Brain microvascular endothelial cell (primary cell): Measurements from ENCODE around the gene SERPINA9.

ENCODE experiments used
- DNase-seq: peaks from one replicate; pipeline ENCODE4 v3.0.0-alpha.2; 2020
- H3K27ac ChIP-seq: fragments of 250-450 bp; sonication (Bioruptor Pico); 2 replicates; pipeline ENCODE4 v1.5.1; 2020; ENCODE audit warnings: mild to moderate bottlenecking, moderate library complexity
- H3K27me3 ChIP-seq: fragments of 250-450 bp; sonication (Bioruptor Pico); replicated peaks from 2 replicates; pipeline ENCODE4 v1.5.1; 2020; ENCODE audit warnings: mild to moderate bottlenecking
- H3K36me3 ChIP-seq: fragments of 250-450 bp; sonication (Bioruptor Pico); replicated peaks from 2 replicates; pipeline ENCODE4 v1.5.1; 2020; ENCODE audit warnings: mild to moderate bottlenecking
- H3K4me3 ChIP-seq: 2 replicates; pipeline ENCODE4 v1.5.1; 2011; ENCODE audit warnings: low read depth, mild to moderate bottlenecking, control low read depth, low read length, moderate library complexity
- in situ Hi-C: cut with HindIII; loops from 2 replicates; pipeline ENCODE4 v1.10.0; 2017; ENCODE audit warnings: low sequenced_read_pairs, low pct_ligation_motif_present
- TF ChIP-seq, protein P1 (sequence below): IDR thresholded peaks from 2 replicates; pipeline ENCODE4 v1.5.1; 2011; ENCODE audit warnings: low read depth, mild to moderate bottlenecking, moderate library complexity, low read length, control low read depth, inconsistent platforms; ENCODE audit errors: missing control alignments

The SERPINA9 gene

DNA sequence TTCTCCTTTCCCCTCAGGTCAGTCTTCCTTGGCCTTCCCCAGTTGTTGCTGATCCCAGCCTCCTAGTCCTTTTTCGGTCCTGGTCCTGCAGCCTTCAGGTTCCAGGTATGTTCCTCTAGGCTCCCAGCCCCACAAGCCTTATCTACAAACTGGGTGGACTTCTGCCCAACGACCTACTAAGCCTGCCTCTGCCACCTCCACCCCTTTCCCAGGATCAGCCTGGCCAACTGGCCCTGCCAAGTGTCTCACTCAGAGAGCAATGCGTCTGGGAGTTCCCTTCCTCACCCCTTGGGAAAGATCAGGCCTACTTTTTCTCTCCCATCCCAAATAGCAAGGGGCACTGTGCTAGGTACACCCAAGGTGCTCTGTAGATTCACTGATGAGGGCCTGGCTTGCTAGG lies 33.4 kb upstream of the SERPINA9 start, which contains the start of gene SERPINA12:
Gene SERPINA12 (minus strand): TSS at position 114 of the 400 bp plus-strand sequence. CDS start 11,072 bp downstream, outside the sequence.
- no peak within 1 kb of the TSS for H3K4me3 ChIP-seq
- no peaks in the 10 kb centered on the region for H3K27me3 ChIP-seq
- DNase-seq: no peak
- TF ChIP-seq, protein P1, sequence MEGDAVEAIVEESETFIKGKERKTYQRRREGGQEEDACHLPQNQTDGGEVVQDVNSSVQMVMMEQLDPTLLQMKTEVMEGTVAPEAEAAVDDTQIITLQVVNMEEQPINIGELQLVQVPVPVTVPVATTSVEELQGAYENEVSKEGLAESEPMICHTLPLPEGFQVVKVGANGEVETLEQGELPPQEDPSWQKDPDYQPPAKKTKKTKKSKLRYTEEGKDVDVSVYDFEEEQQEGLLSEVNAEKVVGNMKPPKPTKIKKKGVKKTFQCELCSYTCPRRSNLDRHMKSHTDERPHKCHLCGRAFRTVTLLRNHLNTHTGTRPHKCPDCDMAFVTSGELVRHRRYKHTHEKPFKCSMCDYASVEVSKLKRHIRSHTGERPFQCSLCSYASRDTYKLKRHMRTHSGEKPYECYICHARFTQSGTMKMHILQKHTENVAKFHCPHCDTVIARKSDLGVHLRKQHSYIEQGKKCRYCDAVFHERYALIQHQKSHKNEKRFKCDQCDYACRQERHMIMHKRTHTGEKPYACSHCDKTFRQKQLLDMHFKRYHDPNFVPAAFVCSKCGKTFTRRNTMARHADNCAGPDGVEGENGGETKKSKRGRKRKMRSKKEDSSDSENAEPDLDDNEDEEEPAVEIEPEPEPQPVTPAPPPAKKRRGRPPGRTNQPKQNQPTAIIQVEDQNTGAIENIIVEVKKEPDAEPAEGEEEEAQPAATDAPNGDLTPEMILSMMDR: no peak
- no peaks in the 10 kb centered on the region for H3K36me3 ChIP-seq
- H3K27ac ChIP-seq: no peak within 1 kb of the TSS
- in situ Hi-C loops: no loop called here

DNA sequence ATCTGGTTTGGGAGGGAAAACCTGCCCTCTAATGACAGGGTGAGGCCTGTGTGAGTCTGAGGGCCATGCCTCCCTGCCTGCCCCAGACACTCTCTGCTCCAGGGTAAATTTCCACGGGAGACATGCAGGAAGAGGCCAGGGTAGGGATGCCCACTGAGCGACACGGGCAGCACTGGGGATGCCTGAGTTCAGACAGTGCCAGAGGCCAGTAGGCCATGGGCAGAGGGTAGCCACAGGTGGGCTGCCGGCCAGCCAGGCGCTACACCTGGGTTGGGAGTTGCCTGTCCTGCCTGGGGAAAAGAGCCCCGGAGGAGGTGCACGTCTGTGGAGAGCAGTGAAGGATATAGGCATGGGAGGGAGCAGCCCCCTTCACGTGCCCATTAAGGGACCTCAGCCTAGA lies 29.6 kb upstream of the SERPINA9 start:
- H3K27me3 ChIP-seq: no peaks in the 10 kb centered on the region
- in situ Hi-C loops: no loop called here
- H3K27ac ChIP-seq: no peak overlapping the region
- DNase-seq: no peak
- no peak overlapping the region for H3K4me3 ChIP-seq
- H3K36me3 ChIP-seq: no peaks in the 10 kb centered on the region
- TF ChIP-seq, protein P1: no peak

- no peaks in the 10 kb centered on the region for H3K36me3 ChIP-seq
- DNase-seq: no peak
- in situ Hi-C loops: no loop called here
- no peaks in the 10 kb centered on the region for H3K27me3 ChIP-seq
- no peak overlapping the region for H3K4me3 ChIP-seq
- H3K27ac ChIP-seq: no peak overlapping the region
- TF ChIP-seq, protein P1: no peak
Measured at GRCh38 chr14:94505206-94505605, 29.2 kb upstream of the SERPINA9 start.

DNA sequence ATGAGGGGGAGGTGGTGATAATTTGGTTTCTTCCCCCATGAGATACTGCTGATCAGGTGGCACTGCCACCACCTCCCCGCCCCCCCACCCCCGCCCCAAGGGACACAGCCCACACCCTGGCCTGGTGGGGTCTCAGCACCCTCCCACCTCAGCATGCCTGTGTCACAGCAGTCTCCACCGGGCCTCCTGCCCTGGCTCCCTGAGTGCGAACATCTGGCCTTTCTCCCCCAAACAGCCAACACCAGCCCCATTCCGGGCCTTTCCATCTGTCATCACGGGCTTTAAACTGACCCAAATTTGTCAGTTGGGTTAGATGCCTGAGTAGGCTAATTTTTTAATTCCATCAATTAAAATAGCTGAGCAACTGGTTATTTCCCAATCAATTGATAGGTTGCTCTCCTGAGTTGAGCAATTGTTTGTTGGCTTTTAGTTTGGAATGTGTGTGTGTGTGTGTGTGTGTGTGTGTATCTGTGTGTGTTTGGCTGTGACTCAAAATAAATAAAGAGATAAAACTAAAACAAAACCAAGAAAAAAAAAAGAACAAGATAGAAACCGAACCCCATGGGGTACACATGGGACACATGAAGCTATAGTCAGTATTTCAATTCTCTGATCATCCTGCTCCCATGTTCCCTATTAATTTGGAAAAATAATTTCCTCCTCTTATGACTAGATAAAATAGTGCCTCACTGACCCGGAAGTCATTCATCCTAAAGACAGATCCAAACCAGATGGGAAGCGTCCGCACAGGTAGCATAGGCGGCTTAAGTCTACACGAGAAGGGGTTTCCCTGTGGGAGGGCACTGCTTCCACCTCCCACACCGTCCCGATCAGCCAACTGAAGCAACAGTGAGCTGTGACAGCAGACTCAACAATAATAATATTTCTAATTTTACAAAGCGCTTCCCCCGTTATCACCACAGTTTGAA lies 25.9 kb upstream of the SERPINA9 start:
- TF ChIP-seq, protein P1: no peak
- Histone ChIP-seq H3K36me3 (no peaks in the 10 kb centered on the region), H3K27ac (no peak overlapping the region), H3K27me3 (no peaks in the 10 kb centered on the region), H3K4me3 (no peak overlapping the region)
- DNase-seq: no peak
- in situ Hi-C loops: no loop called here

- H3K27me3 ChIP-seq: no peaks in the 10 kb centered on the region
- no peak for DNase-seq
- TF ChIP-seq, protein P1: no peak
- in situ Hi-C loops: no loop called here
- no peak overlapping the region for H3K4me3 ChIP-seq
- no peak overlapping the region for H3K27ac ChIP-seq
- no peaks in the 10 kb centered on the region for H3K36me3 ChIP-seq
Measured at GRCh38 chr14:94500264-94500663, 24.3 kb upstream of the SERPINA9 start.
